ENCODE data around the gene CRY1. TPM values are rescaled to one million over a fixed set of nuclear protein-coding genes. Genes with fewer than 3 reads are reported as not detected.

The CRY1 gene
- total RNA-seq, 1 donor from 2014 or later, result 20.6 TPM

DNA sequence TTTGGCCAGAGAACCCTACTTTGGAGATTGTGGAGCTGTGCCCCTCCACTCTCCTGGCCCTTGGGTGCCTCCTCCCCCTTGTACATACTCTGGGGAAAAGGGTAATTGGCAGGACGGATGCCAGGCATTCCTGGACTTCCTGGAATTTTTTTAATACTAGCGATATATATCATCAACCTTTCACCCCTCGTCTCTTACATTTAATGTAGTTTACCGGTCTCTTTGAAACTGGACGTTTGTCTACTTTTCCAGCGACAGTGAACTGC lies 767 bp upstream of the CRY1 start:
- DNase-seq (ENCODE audit: low read depth), result no peak
- H3K4me3 ChIP-seq (ENCODE audit: low read depth, low read length), result peak overlapping the region; percentile 91
- TF ChIP-seq, protein P1, sequence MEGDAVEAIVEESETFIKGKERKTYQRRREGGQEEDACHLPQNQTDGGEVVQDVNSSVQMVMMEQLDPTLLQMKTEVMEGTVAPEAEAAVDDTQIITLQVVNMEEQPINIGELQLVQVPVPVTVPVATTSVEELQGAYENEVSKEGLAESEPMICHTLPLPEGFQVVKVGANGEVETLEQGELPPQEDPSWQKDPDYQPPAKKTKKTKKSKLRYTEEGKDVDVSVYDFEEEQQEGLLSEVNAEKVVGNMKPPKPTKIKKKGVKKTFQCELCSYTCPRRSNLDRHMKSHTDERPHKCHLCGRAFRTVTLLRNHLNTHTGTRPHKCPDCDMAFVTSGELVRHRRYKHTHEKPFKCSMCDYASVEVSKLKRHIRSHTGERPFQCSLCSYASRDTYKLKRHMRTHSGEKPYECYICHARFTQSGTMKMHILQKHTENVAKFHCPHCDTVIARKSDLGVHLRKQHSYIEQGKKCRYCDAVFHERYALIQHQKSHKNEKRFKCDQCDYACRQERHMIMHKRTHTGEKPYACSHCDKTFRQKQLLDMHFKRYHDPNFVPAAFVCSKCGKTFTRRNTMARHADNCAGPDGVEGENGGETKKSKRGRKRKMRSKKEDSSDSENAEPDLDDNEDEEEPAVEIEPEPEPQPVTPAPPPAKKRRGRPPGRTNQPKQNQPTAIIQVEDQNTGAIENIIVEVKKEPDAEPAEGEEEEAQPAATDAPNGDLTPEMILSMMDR (IDR thresholded peaks at IDR 0.05; ENCODE audit: insufficient read depth, low read length, poor library complexity, severe bottlenecking), result no peak
- H3K36me3 ChIP-seq (ENCODE audit: control insufficient read depth, insufficient read depth, low read length), result no peaks in the 10 kb centered on the region
- no peaks in the 10 kb centered on the region for H3K27me3 ChIP-seq (ENCODE audit: control insufficient read depth, insufficient read depth, low read length)

DNA sequence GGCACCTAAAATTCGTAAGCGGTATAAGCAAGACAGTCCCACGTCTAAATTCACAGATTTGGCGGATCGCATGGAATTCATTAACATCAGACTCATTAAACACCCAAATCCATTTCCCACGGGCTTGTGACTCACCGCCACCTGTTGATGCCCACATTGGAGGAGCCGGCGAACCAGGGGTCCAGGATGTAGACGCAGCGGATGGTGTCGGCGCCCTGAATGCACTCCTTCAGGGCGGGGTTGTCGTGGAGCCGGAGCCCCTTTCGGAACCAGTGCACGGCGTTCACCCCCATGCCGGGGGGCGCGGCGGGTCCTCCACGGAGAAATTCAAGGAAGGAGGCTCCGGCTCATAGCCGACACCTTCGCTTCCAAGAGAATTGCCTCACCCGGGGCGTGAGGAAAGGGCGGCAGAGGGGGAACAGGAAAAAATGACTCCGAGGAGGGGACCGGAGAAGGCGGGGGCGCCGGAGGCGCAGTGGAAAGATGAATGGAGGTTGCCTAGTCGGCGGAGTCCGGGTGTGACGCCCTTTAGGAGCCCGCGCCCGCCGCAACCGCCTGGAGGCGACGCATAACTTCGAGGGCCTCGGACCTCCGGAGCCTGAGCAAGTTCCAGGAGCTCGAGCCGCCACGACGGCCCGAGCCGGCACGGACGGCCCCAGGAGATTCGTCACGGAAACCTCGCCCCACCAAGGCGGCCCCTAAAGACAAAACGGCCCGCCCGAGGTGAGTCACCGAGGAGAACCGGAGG lies 506 bp downstream of the CRY1 start:
- peak; percentile 23 for DNase-seq (ENCODE audit: low read depth)
- TF ChIP-seq, protein P1 (IDR thresholded peaks at IDR 0.05; ENCODE audit: insufficient read depth, low read length, poor library complexity, severe bottlenecking), result no peak
- Histone ChIP-seq H3K36me3 (ENCODE audit: control insufficient read depth, insufficient read depth, low read length) (no peaks in the 10 kb centered on the region), H3K27me3 (ENCODE audit: control insufficient read depth, insufficient read depth, low read length) (no peaks in the 10 kb centered on the region), H3K4me3 (ENCODE audit: low read depth, low read length) (peak overlapping the region; percentile 91)

DNA sequence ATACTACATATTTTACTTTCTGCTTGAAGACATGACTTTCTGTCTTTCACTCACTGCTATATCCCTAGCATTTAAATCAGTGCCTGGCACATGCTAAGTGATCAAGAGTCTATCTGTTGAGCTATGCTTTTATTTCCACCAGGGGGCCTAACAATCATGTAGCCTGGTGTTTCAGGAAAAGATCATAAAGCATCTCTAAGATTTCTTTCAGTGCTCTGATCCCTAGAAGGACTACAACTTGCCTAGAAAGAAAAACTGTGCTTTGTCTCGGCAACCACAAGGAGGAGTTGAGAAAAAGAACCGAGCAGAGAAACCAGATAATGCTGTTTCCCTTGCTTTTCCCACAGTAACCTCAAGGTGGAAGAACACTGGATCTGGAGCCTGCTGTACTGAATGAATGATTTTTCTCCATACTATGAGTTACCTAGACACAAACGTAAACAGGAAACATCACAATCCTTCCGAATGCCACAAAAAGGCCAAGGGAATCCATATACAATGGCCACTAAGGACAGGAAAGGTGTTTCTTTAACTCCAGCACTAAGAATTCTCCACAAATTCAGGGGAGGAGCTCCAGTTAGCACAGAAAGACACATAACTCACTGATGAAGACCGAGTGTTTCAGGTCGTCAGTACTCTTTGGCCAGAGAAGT lies 1.2 kb downstream of the CRY1 start:
- TF ChIP-seq, protein P1 (IDR thresholded peaks at IDR 0.05; ENCODE audit: insufficient read depth, low read length, poor library complexity, severe bottlenecking), result peak; percentile 70
- H3K4me3 ChIP-seq (ENCODE audit: low read depth, low read length), result peak overlapping the region; percentile 91
- peak; percentile 88 for DNase-seq (ENCODE audit: low read depth)
- no peaks in the 10 kb centered on the region for H3K27me3 ChIP-seq (ENCODE audit: control insufficient read depth, insufficient read depth, low read length)
- no peaks in the 10 kb centered on the region for H3K36me3 ChIP-seq (ENCODE audit: control insufficient read depth, insufficient read depth, low read length)

DNA sequence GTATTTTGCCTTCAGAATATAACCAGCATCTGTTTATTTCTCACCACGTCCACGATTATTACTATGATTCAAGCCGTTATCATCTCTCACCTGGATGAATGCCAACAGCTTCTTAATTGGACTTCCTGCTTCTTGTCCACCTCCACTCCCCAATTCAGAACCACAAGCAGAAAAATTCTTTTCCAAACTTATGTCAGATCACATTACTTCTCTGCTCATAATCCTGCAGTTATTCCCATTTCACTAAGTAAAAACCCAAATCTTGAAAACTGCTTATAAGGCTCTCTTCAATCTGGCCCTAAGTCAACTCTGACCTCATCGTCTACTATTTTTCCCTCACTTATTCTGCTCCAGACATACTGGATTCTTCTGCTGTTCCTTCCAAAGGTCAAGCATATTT lies 2.0 kb downstream of the CRY1 start:
- DNase-seq (ENCODE audit: low read depth), result no peak
- TF ChIP-seq, protein P1 (IDR thresholded peaks at IDR 0.05; ENCODE audit: insufficient read depth, low read length, poor library complexity, severe bottlenecking), result no peak
- Histone ChIP-seq H3K27me3 (ENCODE audit: control insufficient read depth, insufficient read depth, low read length) (no peaks in the 10 kb centered on the region), H3K36me3 (ENCODE audit: control insufficient read depth, insufficient read depth, low read length) (no peaks in the 10 kb centered on the region), H3K4me3 (ENCODE audit: low read depth, low read length) (peak overlapping the region; percentile 91)

DNA sequence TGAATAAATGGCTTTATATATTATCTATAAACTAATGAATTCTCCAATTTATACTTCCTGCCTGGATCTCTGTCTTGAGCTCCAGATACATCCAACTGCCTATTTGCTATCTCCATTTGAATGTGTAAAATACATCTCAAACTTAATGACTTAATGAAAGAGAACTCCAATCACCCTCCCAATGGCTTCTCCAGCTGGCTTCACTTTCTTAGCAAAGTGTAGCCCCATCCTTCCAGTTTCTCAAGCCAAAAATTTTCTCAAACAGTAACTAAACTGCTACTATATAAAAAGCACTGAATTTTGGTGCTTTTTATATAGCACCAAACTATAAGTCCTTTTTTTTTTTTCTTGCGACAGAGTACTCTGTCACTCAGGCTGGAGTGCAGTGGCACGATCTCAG lies 2.6 kb downstream of the CRY1 start:
- TF ChIP-seq, protein P1 (IDR thresholded peaks at IDR 0.05; ENCODE audit: insufficient read depth, low read length, poor library complexity, severe bottlenecking), result no peak
- no peaks in the 10 kb centered on the region for H3K36me3 ChIP-seq (ENCODE audit: control insufficient read depth, insufficient read depth, low read length)
- DNase-seq (ENCODE audit: low read depth), result no peak
- no peak overlapping the region for H3K4me3 ChIP-seq (ENCODE audit: low read depth, low read length)
- no peaks in the 10 kb centered on the region for H3K27me3 ChIP-seq (ENCODE audit: control insufficient read depth, insufficient read depth, low read length)

DNA sequence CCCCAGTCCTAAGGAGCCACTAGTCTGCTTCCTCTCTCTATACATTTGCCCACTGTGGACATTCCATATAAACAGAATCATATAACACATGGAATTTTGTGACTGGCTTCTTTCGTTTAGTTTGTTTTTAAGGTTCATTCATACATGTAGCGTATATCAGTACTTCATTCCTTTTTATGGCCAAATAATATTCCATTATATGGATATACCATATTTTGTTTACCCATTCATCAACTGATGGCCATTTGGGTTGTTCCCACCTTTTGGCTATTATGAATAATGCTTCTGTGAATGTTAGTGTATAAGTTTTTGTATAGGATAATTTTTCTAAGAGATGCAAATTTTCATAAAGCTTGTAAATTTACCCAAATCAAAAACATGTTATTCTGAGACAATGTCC lies 4.4 kb downstream of the CRY1 start:
- H3K27me3 ChIP-seq (ENCODE audit: control insufficient read depth, insufficient read depth, low read length), result no peaks in the 10 kb centered on the region
- H3K4me3 ChIP-seq (ENCODE audit: low read depth, low read length), result no peak overlapping the region
- TF ChIP-seq, protein P1 (IDR thresholded peaks at IDR 0.05; ENCODE audit: insufficient read depth, low read length, poor library complexity, severe bottlenecking), result no peak
- DNase-seq (ENCODE audit: low read depth), result no peak
- H3K36me3 ChIP-seq (ENCODE audit: control insufficient read depth, insufficient read depth, low read length), result no peaks in the 10 kb centered on the region
